GM12874 (cell line): ENCODE measurements around the gene ACBD6.

Source experiments
- CTCF ChIP-seq: IDR thresholded peaks from 2 replicates; pipeline ENCODE4 v1.5.1; 2011; ENCODE audit warnings: low read depth, mild to moderate bottlenecking, control low read depth, low read length, moderate library complexity; ENCODE audit not compliant: insufficient read depth

ACBD6 gene

GRCh38 chr1:180248176-180248575 is 254.2 kb downstream of the ACBD6 start:
- TF ChIP-seq CTCF = no peak

- TF ChIP-seq CTCF = no peak
Measured at GRCh38 chr1:180247580-180247979, 254.8 kb downstream of the ACBD6 start.

GRCh38 chr1:180247061-180247460 is 255.3 kb downstream of the ACBD6 start:
- TF ChIP-seq CTCF = no peak

GRCh38 chr1:180246579-180246978 is 255.8 kb downstream of the ACBD6 start:
- TF ChIP-seq CTCF = no peak

GRCh38 chr1:180244840-180245239 is 257.5 kb downstream of the ACBD6 start:
- no peak for TF ChIP-seq CTCF

- no peak for TF ChIP-seq CTCF
Measured at GRCh38 chr1:180243517-180244221, 258.7 kb downstream of the ACBD6 start.

GRCh38 chr1:180241716-180242544 is 260.4 kb downstream of the ACBD6 start:
- TF ChIP-seq CTCF = no peak
